ENCODE measurements around the gene RPP30.
"Not testable (repeated sequence)": the region's sequence is repeated elsewhere in the genome, so short reads cannot be mapped to it uniquely, and the experiment has no call there.

RPP30 gene

GRCh38 chr10:90871279-90871765 lies 452 bp upstream of the RPP30 start:
- no peak for DNase-seq (ENCODE audit: low read depth, low spot score)

GRCh38 chr10:90872648-90873020 lies 860 bp downstream of the RPP30 start:
- DNase-seq (ENCODE audit: low read depth, low spot score), result no peak

DNA sequence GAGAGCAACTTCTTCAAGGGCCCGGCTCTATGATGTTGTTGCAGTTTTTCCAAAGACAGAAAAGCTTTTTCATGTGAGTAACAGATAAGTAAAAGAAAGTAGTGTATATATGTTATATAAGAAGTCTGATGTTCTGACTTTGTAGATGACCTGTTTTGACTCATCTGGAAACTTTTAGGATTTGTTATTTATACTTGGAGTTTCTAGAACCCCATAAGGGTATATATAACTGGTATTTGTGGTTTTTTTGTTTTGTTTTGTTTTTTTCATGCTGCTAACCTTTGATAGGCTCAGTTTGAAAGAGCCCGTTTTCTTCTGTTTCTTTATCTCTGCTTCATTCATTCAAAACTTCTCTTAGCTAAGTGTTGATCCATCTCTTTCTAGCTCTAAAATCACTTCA lies 7.3 kb downstream of the RPP30 start:
- no peak for DNase-seq (ENCODE audit: low read depth, low spot score)

- not testable (repeated sequence) for DNase-seq (ENCODE audit: low read depth, low spot score)
These were observed 8.4 kb downstream of the RPP30 start for GRCh38 chr10:90880059-90880719.

GRCh38 chr10:90884431-90884830 lies 12.7 kb downstream of the RPP30 start:
- no peak for DNase-seq (ENCODE audit: low read depth, low spot score)

GRCh38 chr10:90885176-90885575 lies 13.4 kb downstream of the RPP30 start:
- DNase-seq (ENCODE audit: low read depth, low spot score), result no peak

DNA sequence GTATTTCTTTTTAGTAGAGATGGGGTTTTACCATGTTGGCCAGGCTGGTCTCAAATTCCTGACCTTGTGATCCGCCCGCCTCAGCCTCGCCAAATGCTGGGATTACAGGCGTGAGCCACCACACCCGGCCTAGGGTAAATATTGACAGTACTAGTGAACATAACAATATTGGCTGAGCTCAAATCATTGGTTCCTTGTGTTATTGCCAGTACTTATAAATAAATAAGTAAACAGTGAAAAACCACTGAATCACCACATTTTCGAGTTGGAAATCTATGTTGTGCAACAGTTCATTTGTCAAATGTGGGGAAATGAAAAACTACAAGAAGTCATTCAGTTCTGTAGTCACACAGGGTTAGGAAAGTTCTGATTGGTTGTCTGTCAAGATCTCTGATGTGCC lies 15.8 kb downstream of the RPP30 start:
- DNase-seq (ENCODE audit: low read depth, low spot score), result no peak

- no peak for DNase-seq (ENCODE audit: low read depth, low spot score)
These were observed 16.6 kb downstream of the RPP30 start for GRCh38 chr10:90888387-90888786.

DNA sequence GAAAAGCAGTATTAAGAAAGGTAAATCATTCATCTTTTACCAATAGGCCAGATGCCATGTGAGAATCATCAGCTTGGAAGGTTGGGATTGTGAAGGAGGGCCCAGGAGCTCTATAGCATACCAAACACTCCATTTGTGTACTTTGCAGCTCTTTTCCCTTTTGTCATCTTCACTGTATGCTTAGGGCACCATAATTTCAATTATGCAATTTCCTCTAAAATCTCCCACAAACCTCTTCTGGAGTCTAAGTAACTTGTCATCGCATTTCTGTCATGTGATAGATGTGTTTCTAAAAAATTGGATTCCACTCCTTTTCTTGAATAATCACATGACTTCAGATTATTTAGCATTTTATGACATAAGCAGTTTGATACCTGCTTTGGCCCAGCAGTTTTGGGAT lies 17.9 kb downstream of the RPP30 start:
- no peak for DNase-seq (ENCODE audit: low read depth, low spot score)

- DNase-seq (ENCODE audit: low read depth, low spot score), result no peak
These were observed 18.6 kb downstream of the RPP30 start for GRCh38 chr10:90890347-90890746.

DNA sequence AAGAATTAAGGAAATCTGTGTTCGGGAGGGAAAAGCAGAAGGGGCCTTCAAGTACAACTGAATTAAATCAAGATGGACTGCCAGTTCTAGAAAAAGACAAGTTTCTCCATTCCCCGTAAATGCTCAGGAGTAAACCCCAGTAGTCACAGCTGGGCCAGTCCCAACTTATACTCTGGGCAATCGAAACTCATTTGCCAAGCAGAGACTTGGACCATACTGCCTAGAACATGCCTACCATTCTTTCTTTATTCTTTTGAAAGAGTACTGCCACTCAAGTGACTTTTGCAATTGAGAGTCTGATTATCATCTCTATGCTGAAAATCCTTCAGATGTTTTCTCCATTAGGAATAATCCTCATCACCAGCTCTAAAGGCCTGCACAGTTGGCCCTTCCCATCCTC lies 21.4 kb downstream of the RPP30 start:
- no peak for DNase-seq (ENCODE audit: low read depth, low spot score)

- DNase-seq (ENCODE audit: low read depth, low spot score), result not testable (repeated sequence)
These were observed 25.1 kb downstream of the RPP30 start for GRCh38 chr10:90896916-90897315.

GRCh38 chr10:90905925-90906324 lies 34.2 kb downstream of the RPP30 start:
- no peak for DNase-seq (ENCODE audit: low read depth, low spot score)

DNA sequence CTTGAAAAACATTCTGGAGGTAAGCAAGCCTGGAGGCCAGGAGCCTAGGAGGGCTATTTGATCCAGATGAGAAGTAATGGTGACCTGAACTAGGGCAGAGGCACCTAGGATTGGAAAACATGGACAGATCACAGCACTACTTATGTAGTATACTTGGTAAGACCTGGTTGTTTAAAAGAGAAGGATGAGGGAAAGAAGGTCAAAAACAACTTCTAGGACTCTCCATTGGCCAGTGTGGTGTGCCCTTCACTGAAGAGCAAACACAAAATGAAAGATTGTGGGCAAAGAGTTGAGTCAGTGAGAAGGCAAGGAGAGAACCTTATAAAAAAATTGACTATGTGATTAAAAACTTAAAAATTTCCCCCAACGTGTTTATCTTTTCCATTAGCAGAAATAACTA lies 34.8 kb downstream of the RPP30 start:
- DNase-seq (ENCODE audit: low read depth, low spot score), result no peak

GRCh38 chr10:90911133-90912051 lies 39.6 kb downstream of the RPP30 start:
- no peak for DNase-seq (ENCODE audit: low read depth, low spot score)

DNA sequence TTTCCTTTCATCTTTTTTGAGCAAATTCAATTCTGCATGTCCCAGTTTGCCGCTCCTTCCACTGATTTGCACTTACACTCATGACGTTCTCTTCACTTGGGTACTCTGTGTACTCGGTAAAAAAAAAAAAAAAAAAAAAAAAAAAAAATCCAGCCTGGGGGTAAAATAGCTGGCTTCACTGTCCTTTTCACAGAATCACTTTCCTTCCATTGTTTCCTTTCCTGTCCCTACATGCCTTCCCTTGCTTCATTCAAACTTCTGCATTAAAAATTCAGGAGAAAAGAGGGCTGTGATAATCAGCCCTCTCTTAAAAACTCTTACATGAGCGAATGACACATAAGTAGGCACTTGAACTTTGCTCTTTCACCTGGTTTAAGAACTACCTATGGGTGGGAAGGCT lies 40.4 kb downstream of the RPP30 start:
- DNase-seq (ENCODE audit: low read depth, low spot score), result no peak

DNA sequence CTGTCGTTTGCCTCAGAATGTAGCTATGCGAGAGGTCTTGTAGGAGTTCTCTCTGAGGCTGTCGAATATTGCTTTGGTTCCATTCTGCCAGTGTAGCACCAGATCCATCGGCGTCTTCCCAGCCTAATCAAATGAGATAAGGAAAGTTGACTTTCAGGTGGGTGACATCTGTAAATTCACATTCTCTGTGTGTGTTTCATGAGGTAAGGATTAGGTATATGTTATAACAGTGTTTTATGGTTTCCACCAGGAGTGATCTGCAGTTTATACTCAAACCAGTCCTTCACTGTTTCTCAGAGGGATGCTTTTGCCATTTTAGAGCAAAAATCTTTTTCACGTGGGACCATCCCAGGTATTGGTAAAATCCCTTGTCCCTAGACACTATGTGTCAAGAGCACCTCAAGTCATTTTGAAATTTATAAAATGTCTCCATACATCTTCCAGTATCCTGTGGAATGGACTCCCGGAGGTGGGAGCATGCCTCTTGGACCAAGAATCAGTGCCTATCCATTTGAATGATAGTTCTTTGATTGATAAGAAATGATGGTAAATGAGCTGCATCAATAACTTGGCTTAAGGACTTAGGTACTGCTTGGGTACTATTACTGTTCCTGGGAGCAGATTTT lies 41.2 kb downstream of the RPP30 start:
- no peak for DNase-seq (ENCODE audit: low read depth, low spot score)

DNA sequence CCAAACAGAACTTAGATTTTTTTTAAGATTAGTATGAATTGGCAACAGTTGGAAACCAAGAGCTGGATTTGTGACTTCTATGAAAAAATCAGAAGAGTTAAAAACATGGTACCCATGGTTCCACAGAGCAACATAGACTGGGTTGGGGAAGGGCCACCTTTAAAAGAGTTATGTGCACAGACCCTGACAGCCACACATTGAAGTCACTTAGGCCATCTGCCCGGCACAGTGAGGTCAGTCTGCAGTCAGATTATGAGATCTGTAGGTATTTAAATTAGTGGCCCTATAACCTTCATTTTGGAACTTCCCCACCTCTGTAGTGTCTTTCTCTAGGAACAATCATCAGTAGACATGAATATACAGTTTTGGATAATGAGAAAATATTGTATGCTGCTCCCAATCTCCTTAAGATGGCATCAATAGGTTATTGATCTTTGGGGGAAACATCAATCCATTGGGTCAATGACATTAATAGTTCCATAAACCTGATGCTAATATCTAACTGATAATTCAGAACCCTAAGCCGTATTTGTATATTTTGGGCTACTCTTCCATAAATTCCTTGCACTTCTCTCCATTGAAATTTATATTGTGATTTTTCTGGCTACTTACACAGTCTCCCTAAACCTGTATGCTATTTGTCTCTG lies 42.1 kb downstream of the RPP30 start:
- no peak for DNase-seq (ENCODE audit: low read depth, low spot score)

GRCh38 chr10:90914992-90915765 lies 43.4 kb downstream of the RPP30 start:
- no peak for DNase-seq (ENCODE audit: low read depth, low spot score)

GRCh38 chr10:90915766-90916075 lies 43.9 kb downstream of the RPP30 start:
- DNase-seq (ENCODE audit: low read depth, low spot score), result no peak
